Measurements from ENCODE around the gene TSHZ2.

Gene TSHZ2

GRCh38 chr20:53284696-53285095 lies 312.5 kb downstream of the TSHZ2 start:
- Histone ChIP-seq H3K4me3 (ENCODE audit: insufficient read length, low read depth) (no peak overlapping the region), H3K9ac (ENCODE audit: insufficient read length, low read depth) (no peak overlapping the region), H3K36me3 (ENCODE audit: insufficient read depth, insufficient read length, low read length) (no peaks in the 10 kb centered on the region), H3K9me3 (ENCODE audit: insufficient read depth, low read length) (no peaks in the 10 kb centered on the region), H3K27me3 (ENCODE audit: insufficient read depth, insufficient read length) (no peaks in the 10 kb centered on the region), H3K4me1 (ENCODE audit: insufficient read depth, insufficient read length) (peaks cover 11% of the 10 kb centered on the region)
- TF ChIP-seq YY1 (IDR thresholded peaks at IDR 0.05; ENCODE audit: insufficient read depth, insufficient read length) (no peak), ZNF274 (IDR thresholded peaks at IDR 0.05; ENCODE audit: low read depth, low read length) (no peak), SUZ12 (IDR thresholded peaks at IDR 0.05; ENCODE audit: extremely low read depth, insufficient read depth, insufficient read length) (no peak)
- DNase-seq (ENCODE audit: low read depth, low spot score), result no peak

DNA sequence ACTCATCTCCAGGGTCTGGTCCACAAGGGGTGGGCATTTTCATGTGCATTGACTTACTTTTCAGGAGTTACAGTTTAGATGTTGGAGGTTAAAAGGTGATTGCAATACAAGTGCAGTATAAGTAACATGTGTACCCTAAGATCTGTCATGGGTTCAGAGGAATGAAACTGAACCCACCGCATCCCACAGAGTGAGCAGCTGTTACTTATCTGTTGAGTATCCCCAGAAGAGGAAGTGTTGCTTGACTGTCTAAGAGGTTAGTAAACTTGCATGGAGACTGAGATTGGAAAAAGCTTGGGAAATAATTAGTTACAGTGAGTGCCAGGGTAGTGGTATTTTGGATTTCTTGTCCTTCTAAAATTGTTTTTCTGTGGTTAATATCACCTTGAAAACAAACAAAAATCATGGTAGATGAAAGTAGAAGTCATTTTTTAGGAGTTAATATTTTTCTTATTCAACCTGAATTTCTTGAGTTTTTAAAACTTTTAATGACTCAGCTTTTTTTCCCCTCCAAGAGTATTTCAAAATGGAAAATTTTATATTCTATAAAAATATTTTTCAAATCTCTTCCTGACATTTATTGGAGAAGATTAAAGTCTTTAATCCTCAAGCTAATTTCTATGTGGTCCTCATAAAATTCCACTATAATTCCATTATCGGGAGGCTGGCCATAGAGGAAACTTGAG lies 315.3 kb downstream of the TSHZ2 start:
- no peak for TF ChIP-seq ZNF274 (IDR thresholded peaks at IDR 0.05; ENCODE audit: low read depth, low read length)
- TF ChIP-seq SUZ12 (IDR thresholded peaks at IDR 0.05; ENCODE audit: extremely low read depth, insufficient read depth, insufficient read length), result no peak
- TF ChIP-seq YY1 (IDR thresholded peaks at IDR 0.05; ENCODE audit: insufficient read depth, insufficient read length), result no peak
- Histone ChIP-seq H3K36me3 (ENCODE audit: insufficient read depth, insufficient read length, low read length) (no peaks in the 10 kb centered on the region), H3K9me3 (ENCODE audit: insufficient read depth, low read length) (no peaks in the 10 kb centered on the region), H3K4me1 (ENCODE audit: insufficient read depth, insufficient read length) (peaks cover 3% of the 10 kb centered on the region), H3K9ac (ENCODE audit: insufficient read length, low read depth) (no peak overlapping the region), H3K27me3 (ENCODE audit: insufficient read depth, insufficient read length) (no peaks in the 10 kb centered on the region), H3K4me3 (ENCODE audit: insufficient read length, low read depth) (no peak overlapping the region)
- DNase-seq (ENCODE audit: low read depth, low spot score), result no peak

DNA sequence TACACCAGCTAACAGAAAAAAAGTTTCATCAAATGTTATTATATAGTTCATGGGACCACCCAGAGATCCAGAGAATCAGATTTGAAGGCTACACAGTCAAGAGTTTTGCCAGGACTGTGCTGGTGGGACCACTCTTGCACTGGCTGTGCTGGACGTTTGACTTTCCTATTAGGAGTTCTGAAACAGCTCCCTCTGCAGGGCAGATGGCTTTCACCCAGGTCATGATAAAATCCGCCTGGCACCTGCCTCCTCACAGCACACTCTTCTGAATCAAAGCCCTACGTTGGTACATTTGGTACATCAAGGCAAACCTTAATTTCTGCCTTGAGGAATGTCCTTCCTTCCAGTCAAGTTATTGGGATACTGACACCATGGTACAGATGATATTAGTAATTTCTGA lies 319.4 kb downstream of the TSHZ2 start:
- no peak for DNase-seq (ENCODE audit: low read depth, low spot score)
- Histone ChIP-seq H3K4me1 (ENCODE audit: insufficient read depth, insufficient read length) (no peaks in the 10 kb centered on the region), H3K9me3 (ENCODE audit: insufficient read depth, low read length) (no peaks in the 10 kb centered on the region), H3K36me3 (ENCODE audit: insufficient read depth, insufficient read length, low read length) (no peaks in the 10 kb centered on the region), H3K4me3 (ENCODE audit: insufficient read length, low read depth) (no peak overlapping the region), H3K9ac (ENCODE audit: insufficient read length, low read depth) (no peak overlapping the region), H3K27me3 (ENCODE audit: insufficient read depth, insufficient read length) (no peaks in the 10 kb centered on the region)
- TF ChIP-seq YY1 (IDR thresholded peaks at IDR 0.05; ENCODE audit: insufficient read depth, insufficient read length) (no peak), ZNF274 (IDR thresholded peaks at IDR 0.05; ENCODE audit: low read depth, low read length) (no peak), SUZ12 (IDR thresholded peaks at IDR 0.05; ENCODE audit: extremely low read depth, insufficient read depth, insufficient read length) (no peak)

- Histone ChIP-seq H3K9ac (ENCODE audit: insufficient read length, low read depth) (no peak overlapping the region), H3K9me3 (ENCODE audit: insufficient read depth, low read length) (no peaks in the 10 kb centered on the region), H3K4me1 (ENCODE audit: insufficient read depth, insufficient read length) (no peaks in the 10 kb centered on the region), H3K27me3 (ENCODE audit: insufficient read depth, insufficient read length) (no peaks in the 10 kb centered on the region), H3K4me3 (ENCODE audit: insufficient read length, low read depth) (no peak overlapping the region), H3K36me3 (ENCODE audit: insufficient read depth, insufficient read length, low read length) (no peaks in the 10 kb centered on the region)
- no peak for TF ChIP-seq ZNF274 (IDR thresholded peaks at IDR 0.05; ENCODE audit: low read depth, low read length)
- DNase-seq (ENCODE audit: low read depth, low spot score), result no peak
Observed at GRCh38 chr20:53292347-53292746, 320.2 kb downstream of the TSHZ2 start.

- Histone ChIP-seq H3K9me3 (ENCODE audit: insufficient read depth, low read length) (no peaks in the 10 kb centered on the region), H3K4me1 (ENCODE audit: insufficient read depth, insufficient read length) (no peaks in the 10 kb centered on the region), H3K36me3 (ENCODE audit: insufficient read depth, insufficient read length, low read length) (no peaks in the 10 kb centered on the region), H3K4me3 (ENCODE audit: insufficient read length, low read depth) (no peak overlapping the region), H3K27me3 (ENCODE audit: insufficient read depth, insufficient read length) (no peaks in the 10 kb centered on the region), H3K9ac (ENCODE audit: insufficient read length, low read depth) (no peak overlapping the region)
- no peak for DNase-seq (ENCODE audit: low read depth, low spot score)
- no peak for TF ChIP-seq ZNF274 (IDR thresholded peaks at IDR 0.05; ENCODE audit: low read depth, low read length)
- no peak for TF ChIP-seq SUZ12 (IDR thresholded peaks at IDR 0.05; ENCODE audit: extremely low read depth, insufficient read depth, insufficient read length)
- no peak for TF ChIP-seq YY1 (IDR thresholded peaks at IDR 0.05; ENCODE audit: insufficient read depth, insufficient read length)
Observed at GRCh38 chr20:53294804-53295203, 322.6 kb downstream of the TSHZ2 start.

DNA sequence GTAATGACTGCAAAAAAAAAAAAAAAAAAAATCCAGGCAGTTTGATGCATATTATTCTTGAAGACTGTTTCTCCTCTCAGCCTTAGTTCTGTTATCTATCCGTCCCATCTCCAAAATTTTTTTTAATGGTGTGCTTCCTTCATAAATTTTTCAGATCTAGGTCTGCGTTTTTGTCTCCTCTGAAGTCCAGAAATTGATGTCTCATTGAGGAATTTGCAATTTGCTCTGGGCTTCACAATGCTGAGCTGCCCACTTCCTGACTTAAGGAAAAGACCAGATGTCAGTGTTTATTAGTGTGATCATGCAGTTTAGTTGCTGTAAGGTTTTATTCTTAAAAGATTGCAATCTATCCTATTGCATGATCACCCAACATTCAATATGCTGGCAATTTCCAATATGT lies 323.9 kb downstream of the TSHZ2 start:
- TF ChIP-seq SUZ12 (IDR thresholded peaks at IDR 0.05; ENCODE audit: extremely low read depth, insufficient read depth, insufficient read length) (no peak), ZNF274 (IDR thresholded peaks at IDR 0.05; ENCODE audit: low read depth, low read length) (no peak), YY1 (IDR thresholded peaks at IDR 0.05; ENCODE audit: insufficient read depth, insufficient read length) (no peak)
- Histone ChIP-seq H3K4me3 (ENCODE audit: insufficient read length, low read depth) (no peak overlapping the region), H3K9me3 (ENCODE audit: insufficient read depth, low read length) (no peaks in the 10 kb centered on the region), H3K36me3 (ENCODE audit: insufficient read depth, insufficient read length, low read length) (no peaks in the 10 kb centered on the region), H3K4me1 (ENCODE audit: insufficient read depth, insufficient read length) (no peaks in the 10 kb centered on the region), H3K27me3 (ENCODE audit: insufficient read depth, insufficient read length) (no peaks in the 10 kb centered on the region), H3K9ac (ENCODE audit: insufficient read length, low read depth) (no peak overlapping the region)
- DNase-seq (ENCODE audit: low read depth, low spot score), result no peak

DNA sequence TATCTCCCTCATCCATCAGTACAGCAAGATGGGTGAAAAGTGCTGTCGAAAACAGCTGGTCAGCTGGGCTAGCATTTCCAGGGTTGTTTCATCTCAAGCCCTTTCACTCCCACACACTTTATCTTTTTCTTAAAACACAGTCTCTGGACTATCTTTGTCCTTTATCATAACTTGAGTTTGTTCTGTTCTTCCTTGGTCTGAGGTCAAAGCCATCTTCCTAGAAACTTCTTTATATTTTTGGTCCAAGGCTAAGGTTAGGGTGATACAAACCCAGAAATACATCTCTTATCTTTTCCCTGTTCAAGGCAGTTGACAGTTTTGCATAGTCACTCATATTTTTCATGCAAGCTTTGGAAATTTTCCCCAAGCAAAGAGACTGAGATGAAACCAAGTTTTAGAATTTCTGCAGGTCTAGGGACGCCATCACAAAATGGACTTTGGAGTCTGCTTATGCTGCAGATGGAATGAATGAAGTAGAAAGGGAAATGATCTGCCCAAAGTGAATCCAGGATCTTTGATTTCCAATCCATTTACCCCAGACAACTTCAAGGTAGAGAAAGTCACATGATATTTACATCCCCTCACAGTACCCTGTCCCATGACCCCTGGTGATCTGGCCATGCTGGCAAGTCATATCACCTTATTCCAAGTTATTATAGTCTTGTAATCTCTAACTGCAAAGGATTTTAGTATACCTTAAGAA lies 324.4 kb downstream of the TSHZ2 start:
- no peaks in the 10 kb centered on the region for H3K36me3 ChIP-seq (ENCODE audit: insufficient read depth, insufficient read length, low read length)
- no peak overlapping the region for H3K4me3 ChIP-seq (ENCODE audit: insufficient read length, low read depth)
- no peak for TF ChIP-seq ZNF274 (IDR thresholded peaks at IDR 0.05; ENCODE audit: low read depth, low read length)
- TF ChIP-seq YY1 (IDR thresholded peaks at IDR 0.05; ENCODE audit: insufficient read depth, insufficient read length), result no peak
- no peak for TF ChIP-seq SUZ12 (IDR thresholded peaks at IDR 0.05; ENCODE audit: extremely low read depth, insufficient read depth, insufficient read length)
- no peak overlapping the region for H3K9ac ChIP-seq (ENCODE audit: insufficient read length, low read depth)
- H3K9me3 ChIP-seq (ENCODE audit: insufficient read depth, low read length), result no peaks in the 10 kb centered on the region
- no peaks in the 10 kb centered on the region for H3K27me3 ChIP-seq (ENCODE audit: insufficient read depth, insufficient read length)
- DNase-seq (ENCODE audit: low read depth, low spot score), result no peak
- H3K4me1 ChIP-seq (ENCODE audit: insufficient read depth, insufficient read length), result no peaks in the 10 kb centered on the region

Measured in NT2/D1 (cell line).